Upper lobe of left lung (tissue), 4 donors: ENCODE results near the gene NUP107.

Experiments
- CTCF ChIP-seq, 6 experiments: fragments of 450-650 bp in 4 of 6; fragments of 200-600 bp in 2 of 6; sonication (generic) in 2 of 6; IDR thresholded peaks; one replicate each; pipeline ENCODE4 v1.5.1; 2016 to 2019; ENCODE audit warnings: antibody characterized with exemption in 6 of 6
- EP300 ChIP-seq, 4 donors: sonication (generic); formaldehyde crosslinking; IDR thresholded peaks; one replicate each; pipeline ENCODE4 v1.5.1; 2017; ENCODE audit warnings: antibody characterized with exemption in 4 of 4, control low read depth in 2 of 4
- POLR2A ChIP-seq, 4 donors: fragments of 450-650 bp; IDR thresholded peaks; one replicate each; pipeline ENCODE4 v1.5.1; 2016 to 2017; ENCODE audit warnings: antibody characterized with exemption in 4 of 4, mild to moderate bottlenecking in 2 of 4
- POLR2AphosphoS5 ChIP-seq, 2 donors: sonication (generic); formaldehyde crosslinking; IDR thresholded peaks; one replicate each; pipeline ENCODE4 v1.5.1; 2017; ENCODE audit warnings: antibody characterized with exemption in 2 of 2

GRCh38 chr12:68776976-68777610 lies 90.3 kb downstream of the NUP107 start:
- no peak for TF ChIP-seq CTCF (IDR thresholded peaks at IDR 0.05)
- TF ChIP-seq POLR2AphosphoS5 (IDR thresholded peaks at IDR 0.05) = no peak
- TF ChIP-seq POLR2A (IDR thresholded peaks at IDR 0.05) = no peak
- TF ChIP-seq EP300 (IDR thresholded peaks at IDR 0.05) = no peak
